GM12891 (cell line): ENCODE data around the gene SLCO3A1.
"Not testable (repeated sequence)": the region's sequence is repeated elsewhere in the genome, so short reads cannot be mapped to it uniquely, and the experiment has no call there.

Experiments used
- DNase-seq: peaks from one replicate; pipeline ENCODE4 v3.0.0; 2011; ENCODE audit warnings: low spot score; ENCODE audit not compliant: insufficient read length
- FAIRE-seq: peaks from 2 replicates; lab custom pipeline; 2011; peaks lifted over from hg19 to GRCh38; lab: Jason Lieb, UNC
- PAX5 ChIP-seq: IDR thresholded peaks from 2 replicates; pipeline ENCODE4 v1.6.1; 2011; ENCODE audit warnings: low read length, moderate library complexity, mild to moderate bottlenecking; ENCODE audit not compliant: insufficient read depth, severe bottlenecking
- POLR2A ChIP-seq: IDR thresholded peaks from 2 replicates; pipeline ENCODE4 v1.6.1; 2011; ENCODE audit warnings: low read depth, low read length, control low read depth
- POLR2AphosphoS5 ChIP-seq: IDR thresholded peaks from 2 replicates; pipeline ENCODE4 v1.6.1; 2011; ENCODE audit warnings: low read depth, low read length, control low read depth
- POU2F2 ChIP-seq: IDR thresholded peaks from 2 replicates; pipeline ENCODE4 v1.6.1; 2011; ENCODE audit warnings: low read depth, mild to moderate bottlenecking, control low read depth, low read length, moderate library complexity
- SPI1 ChIP-seq: IDR thresholded peaks from 2 replicates; pipeline ENCODE4 v1.6.1; 2011; ENCODE audit warnings: low read depth, low read length, control low read depth
- TAF1 ChIP-seq: IDR thresholded peaks from 2 replicates; pipeline ENCODE4 v1.6.1; 2011; ENCODE audit warnings: low read depth, low read length, control low read depth

Gene SLCO3A1

GRCh38 chr15:92187975-92188374, 334.5 kb downstream of the SLCO3A1 start:
- DNase-seq (no peak), FAIRE-seq (no peak)
- no peak for TF ChIP-seq POLR2A
- no peak for TF ChIP-seq TAF1
- no peak for TF ChIP-seq PAX5
- TF ChIP-seq POLR2AphosphoS5 = no peak
- TF ChIP-seq SPI1 = no peak
- TF ChIP-seq POU2F2 = no peak

DNA sequence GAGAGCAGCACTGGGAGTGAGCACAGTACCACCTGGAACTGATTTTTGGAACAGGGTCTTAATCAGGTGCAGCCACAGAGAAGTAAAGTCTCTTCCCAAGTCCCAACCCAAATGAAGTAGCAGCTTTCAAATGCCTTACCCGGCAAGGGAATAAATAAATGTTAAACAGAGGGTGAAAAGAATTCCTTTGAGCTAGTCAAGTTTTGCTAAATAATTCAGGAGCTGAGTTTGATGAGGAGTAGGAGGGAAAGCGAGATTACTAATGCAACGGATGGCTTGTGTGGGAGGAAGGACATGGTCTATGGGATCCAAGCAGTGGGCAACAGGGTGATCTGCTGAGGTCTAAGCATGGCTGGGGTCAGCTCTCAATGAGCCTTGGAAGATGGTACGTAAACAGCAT, 335.7 kb downstream of the SLCO3A1 start:
- TF ChIP-seq SPI1 (no peak), POU2F2 (no peak), POLR2AphosphoS5 (no peak)
- no peak for FAIRE-seq
- DNase-seq = no peak

- TF ChIP-seq POU2F2 = no peak
- no peak for TF ChIP-seq PAX5
- TF ChIP-seq POLR2AphosphoS5 = no peak
- no peak for TF ChIP-seq POLR2A
- TF ChIP-seq SPI1 = no peak
- no peak for TF ChIP-seq TAF1
- FAIRE-seq (no peak), DNase-seq (no peak)
These were observed 341.7 kb downstream of the SLCO3A1 start for GRCh38 chr15:92195241-92195640.

DNA sequence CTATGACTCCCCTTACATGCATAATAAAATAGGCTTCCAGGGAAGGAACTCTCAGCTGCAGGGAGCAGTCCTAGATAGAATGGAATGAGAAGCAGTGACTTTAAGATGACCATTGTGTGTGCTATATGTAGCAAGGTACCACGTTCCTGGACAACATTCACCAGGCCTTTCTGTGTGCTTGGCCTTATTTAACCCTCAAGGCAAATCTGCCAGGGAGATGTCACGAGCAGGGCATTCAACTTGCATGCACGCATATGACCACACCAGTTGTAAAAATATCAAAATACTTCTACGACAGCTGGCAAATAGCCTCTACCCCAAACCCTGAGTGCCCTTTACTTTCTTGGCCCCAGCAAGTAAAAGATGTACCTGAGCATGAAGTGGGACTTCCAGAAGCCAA, 342.8 kb downstream of the SLCO3A1 start:
- DNase-seq = no peak
- no peak for FAIRE-seq
- no peak for TF ChIP-seq TAF1
- no peak for TF ChIP-seq POLR2AphosphoS5
- TF ChIP-seq POLR2A = no peak
- no peak for TF ChIP-seq POU2F2
- no peak for TF ChIP-seq PAX5
- TF ChIP-seq SPI1 = no peak

- TF ChIP-seq SPI1 = no peak
- TF ChIP-seq POLR2AphosphoS5 = no peak
- no peak for TF ChIP-seq POU2F2
- no peak for TF ChIP-seq TAF1
- no peak for TF ChIP-seq POLR2A
- no peak for TF ChIP-seq PAX5
- DNase-seq = no peak
- no peak for FAIRE-seq
These were observed 344.2 kb downstream of the SLCO3A1 start for GRCh38 chr15:92197746-92198145.

- TF ChIP-seq SPI1 (no peak), POU2F2 (no peak), POLR2AphosphoS5 (no peak), PAX5 (no peak), TAF1 (no peak), POLR2A (no peak)
- FAIRE-seq (no peak), DNase-seq (no peak)
These were observed 347.4 kb downstream of the SLCO3A1 start for GRCh38 chr15:92200891-92201290.

GRCh38 chr15:92205255-92205739, 351.8 kb downstream of the SLCO3A1 start:
- no peak for FAIRE-seq
- no peak for DNase-seq
- TF ChIP-seq POLR2AphosphoS5 (no peak), PAX5 (no peak), POLR2A (no peak), POU2F2 (no peak), SPI1 (no peak), TAF1 (no peak)

- not testable (repeated sequence) for FAIRE-seq, DNase-seq
These were observed 354.1 kb downstream of the SLCO3A1 start for GRCh38 chr15:92207601-92208000.
